Measurements from ENCODE around the gene ZMAT5.

- TF ChIP-seq CTCF (conservative IDR thresholded peaks at IDR 0.05; ENCODE audit: low read depth, low read length): no peak
- TF ChIP-seq EZH2 (IDR thresholded peaks at IDR 0.05; ENCODE audit: low read length, unreplicated experiment): no peak
Observed at GRCh38 chr22:29814003-29814402, 47.2 kb upstream of the ZMAT5 start.

All from PC-3 (cell line).